Duodenal mucosa (tissue), 2 donors: ENCODE measurements around the gene ST6GALNAC1.

Source experiments
- H3K27ac ChIP-seq: one replicate; pipeline ENCODE4 v1.7.0; 2013; ENCODE audit warnings: low read depth, low read length
- H3K27me3 ChIP-seq, 2 donors: one replicate each; pipeline ENCODE4 v1.7.0; 2013; ENCODE audit warnings: low read length in 2 of 2, control low read depth in 1 of 2; ENCODE audit not compliant: insufficient read depth in 2 of 2, control insufficient read depth in 1 of 2
- H3K36me3 ChIP-seq, 2 donors: one replicate each; pipeline ENCODE4 v1.7.0; 2013; ENCODE audit warnings: low read length in 2 of 2, control low read depth in 1 of 2; ENCODE audit not compliant: insufficient read depth in 2 of 2, control insufficient read depth in 1 of 2
- H3K4me1 ChIP-seq, 2 donors: one replicate each; pipeline ENCODE4 v1.7.0; 2013; ENCODE audit warnings: low read length in 2 of 2, control low read depth in 1 of 2; ENCODE audit not compliant: insufficient read depth in 2 of 2, control insufficient read depth in 1 of 2
- H3K4me3 ChIP-seq, 2 donors: one replicate each; pipeline ENCODE4 v1.7.0; 2013; ENCODE audit warnings: low read length in 2 of 2, low read depth in 1 of 2
- H3K9ac ChIP-seq, 2 donors: one replicate each; pipeline ENCODE4 v1.7.0; 2013; ENCODE audit warnings: low read length in 2 of 2, low read depth in 1 of 2
- H3K9me3 ChIP-seq, 2 donors: one replicate each; pipeline ENCODE4 v1.7.0; 2013; ENCODE audit warnings: low read length in 2 of 2, control low read depth in 1 of 2; ENCODE audit not compliant: control insufficient read depth in 1 of 2

ST6GALNAC1 gene

DNA sequence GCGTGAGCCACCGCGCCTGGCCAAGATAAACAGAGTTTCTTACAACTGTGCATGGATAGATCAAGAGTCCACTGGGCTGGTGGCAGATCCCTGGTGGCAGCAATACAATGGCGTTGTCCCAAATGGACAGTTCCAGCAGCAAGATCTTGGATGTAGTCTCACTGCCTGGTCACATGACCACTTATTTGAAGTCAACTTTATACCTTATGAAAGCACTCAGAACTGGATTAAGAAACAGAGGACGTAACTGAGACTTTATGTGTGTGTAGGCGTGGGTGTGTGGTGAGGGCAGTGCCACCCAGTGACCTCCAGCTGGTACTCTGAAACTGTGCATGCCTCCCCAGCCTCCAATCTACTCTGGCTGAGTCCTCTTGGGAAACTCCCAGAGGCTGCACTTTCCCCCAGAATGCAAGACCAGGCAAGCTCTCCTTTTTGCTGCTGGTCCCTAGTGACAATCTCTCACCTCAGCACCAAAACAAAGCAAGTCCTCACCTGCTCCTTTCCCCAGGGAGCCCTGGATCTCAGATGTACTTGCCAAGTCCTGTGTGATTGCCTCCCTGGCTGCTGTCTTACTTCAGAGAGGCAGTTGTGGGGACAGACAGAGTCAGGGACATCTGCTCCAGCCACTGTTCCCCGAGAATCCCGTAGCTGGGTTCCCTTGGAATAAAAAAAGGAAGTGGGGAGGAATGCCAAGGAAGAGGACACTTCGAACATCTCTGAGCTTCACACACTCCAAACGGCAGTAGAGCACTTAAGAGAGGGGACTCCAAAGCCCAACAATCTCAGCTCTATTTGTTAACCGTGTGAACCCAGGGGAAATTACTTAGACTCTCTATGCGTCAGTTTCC, 46.2 kb downstream of the ST6GALNAC1 start:
- Histone ChIP-seq H3K27me3 (no peaks in the 10 kb centered on the region), H3K9ac (no peak overlapping the region), H3K4me3 (no peak overlapping the region), H3K4me1 (no peaks in the 10 kb centered on the region), H3K36me3 (no peaks in the 10 kb centered on the region), H3K27ac (no peak overlapping the region), H3K9me3 (no peaks in the 10 kb centered on the region)

DNA sequence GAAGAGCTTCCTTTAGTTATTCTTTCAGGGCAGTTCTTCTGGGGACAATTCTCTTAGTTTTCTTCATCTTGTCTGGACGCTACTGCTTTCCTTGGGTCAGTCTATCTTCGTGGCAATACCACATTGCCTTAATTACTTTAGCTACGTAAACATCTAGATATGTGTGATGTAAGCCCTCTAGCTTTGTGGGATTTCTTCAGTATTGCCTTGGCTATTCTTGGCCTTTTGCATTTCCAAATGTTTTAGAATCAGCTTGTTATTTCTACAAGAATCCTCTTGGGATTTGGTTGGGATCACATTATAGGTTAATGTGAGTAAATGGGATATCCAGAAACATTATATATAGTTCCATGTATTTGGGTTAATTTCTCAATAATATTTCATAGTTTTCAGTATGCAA, 48.9 kb downstream of the ST6GALNAC1 start:
- Histone ChIP-seq H3K4me1 (no peaks in the 10 kb centered on the region), H3K27ac (no peak overlapping the region), H3K9ac (no peak overlapping the region), H3K9me3 (no peaks in the 10 kb centered on the region), H3K4me3 (no peak overlapping the region), H3K27me3 (no peaks in the 10 kb centered on the region), H3K36me3 (no peaks in the 10 kb centered on the region)

DNA sequence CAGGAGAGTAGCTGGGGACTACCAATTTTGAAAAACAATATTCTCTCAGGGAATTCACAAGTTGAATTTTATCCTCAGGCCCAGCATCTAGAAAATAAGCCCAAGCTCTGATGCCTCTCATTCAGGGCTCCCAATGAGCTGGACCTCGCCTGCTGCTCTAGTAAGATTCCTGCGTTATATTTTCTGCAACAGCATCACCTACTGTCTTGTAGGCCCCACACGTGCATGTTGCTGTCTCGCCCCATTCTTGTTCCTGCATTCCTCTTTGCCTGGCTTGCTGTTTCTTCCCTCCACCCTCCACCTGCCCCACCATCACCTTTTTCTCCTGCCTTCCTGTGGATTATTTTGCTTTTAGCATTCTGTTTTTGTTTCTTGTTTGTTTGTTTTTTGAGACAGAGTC, 49.6 kb downstream of the ST6GALNAC1 start:
- no peak overlapping the region for H3K4me3 ChIP-seq
- no peaks in the 10 kb centered on the region for H3K4me1 ChIP-seq
- no peaks in the 10 kb centered on the region for H3K9me3 ChIP-seq
- no peaks in the 10 kb centered on the region for H3K27me3 ChIP-seq
- no peak overlapping the region for H3K9ac ChIP-seq
- H3K27ac ChIP-seq, result no peak overlapping the region
- no peaks in the 10 kb centered on the region for H3K36me3 ChIP-seq

DNA sequence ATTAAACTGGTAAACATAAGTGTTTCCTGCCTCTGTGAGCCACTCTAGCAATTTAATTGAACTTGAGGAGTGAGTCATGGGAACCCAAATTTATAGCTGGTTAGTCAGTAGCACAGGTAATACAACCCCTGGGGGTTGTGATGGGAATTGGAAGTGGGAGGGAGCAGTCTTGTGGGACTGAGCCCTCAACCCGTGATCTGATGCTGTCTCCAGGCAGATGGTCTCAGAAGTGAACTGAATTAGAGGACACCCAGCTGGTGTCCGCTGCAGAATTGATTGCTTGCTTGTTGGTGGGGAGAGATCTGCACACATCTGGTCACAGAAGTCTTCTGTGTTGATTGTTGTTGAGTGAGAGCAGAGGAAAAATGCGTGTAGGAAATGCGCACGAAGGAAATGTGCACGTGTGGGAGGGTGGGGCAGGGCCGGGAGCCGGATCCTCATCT, 50.2 kb downstream of the ST6GALNAC1 start:
- Histone ChIP-seq H3K9ac (no peak overlapping the region), H3K27me3 (peaks cover 0 to 3% of the 10 kb centered on the region in 2 donors), H3K4me3 (no peak overlapping the region), H3K36me3 (no peaks in the 10 kb centered on the region), H3K9me3 (no peaks in the 10 kb centered on the region), H3K27ac (no peak overlapping the region), H3K4me1 (no peaks in the 10 kb centered on the region)

DNA sequence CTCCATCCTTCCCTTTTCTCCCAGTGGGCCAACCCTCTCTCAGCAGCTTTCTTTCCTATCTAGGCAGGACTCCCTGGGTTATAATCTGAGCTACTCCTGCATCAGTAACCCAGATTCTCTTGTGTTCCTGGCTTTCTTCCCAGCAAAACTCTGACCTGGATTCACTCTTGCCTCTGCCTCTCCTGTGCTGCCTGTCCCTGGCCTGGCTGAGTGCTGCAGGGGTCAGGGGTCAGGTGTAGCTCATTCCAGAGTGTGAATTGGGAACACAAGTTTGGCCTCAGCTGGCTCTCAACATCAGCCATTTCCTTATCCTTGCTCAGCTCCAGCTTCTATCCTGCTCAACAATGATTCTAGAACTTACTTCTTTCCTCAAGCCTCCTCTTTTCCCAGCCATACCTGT, 55.4 kb downstream of the ST6GALNAC1 start:
- Histone ChIP-seq H3K27ac (no peak overlapping the region), H3K4me1 (peaks cover 4 to 11% of the 10 kb centered on the region in 2 donors), H3K36me3 (no peaks in the 10 kb centered on the region), H3K9me3 (no peaks in the 10 kb centered on the region), H3K9ac (no peak overlapping the region), H3K4me3 (no peak overlapping the region), H3K27me3 (peaks cover 26 to 31% of the 10 kb centered on the region in 2 donors)

DNA sequence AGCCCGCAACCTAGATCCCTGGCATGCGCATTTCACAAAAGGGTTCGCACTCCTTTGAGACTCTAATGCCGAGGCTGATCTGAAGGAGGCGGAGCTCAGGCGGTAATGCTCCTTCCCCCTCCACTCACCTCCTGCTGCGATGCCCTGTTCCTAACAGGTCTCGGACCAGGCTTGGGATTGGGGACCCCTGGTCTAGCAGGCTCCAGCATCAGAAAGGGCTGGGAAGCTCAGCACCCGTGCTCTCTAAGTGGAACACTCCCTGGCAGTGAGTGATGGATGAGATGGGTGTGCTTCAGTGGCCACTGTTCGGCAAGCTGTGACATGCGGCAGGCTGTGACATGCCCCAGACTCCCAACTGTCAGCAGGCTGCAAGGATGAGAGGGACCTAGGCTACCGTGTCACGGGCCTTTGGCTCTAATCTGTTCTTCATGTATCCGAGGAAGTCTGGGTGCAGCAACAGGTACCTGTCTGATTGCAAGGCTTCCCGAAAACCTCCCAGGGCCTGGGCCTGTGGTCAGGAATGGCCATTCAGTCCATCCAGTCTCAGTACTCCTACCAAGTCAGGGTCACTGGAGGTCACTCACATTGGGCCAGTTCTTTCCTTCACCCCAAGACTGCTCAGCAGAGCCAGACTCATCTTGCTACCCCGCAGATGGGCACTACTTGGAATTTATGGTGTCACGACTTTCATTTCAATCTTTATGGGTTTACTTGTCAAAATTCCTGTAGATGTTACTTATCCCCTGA, 56.6 kb downstream of the ST6GALNAC1 start:
- peaks cover 26 to 31% of the 10 kb centered on the region in 2 donors for H3K27me3 ChIP-seq
- no peak overlapping the region for H3K27ac ChIP-seq

DNA sequence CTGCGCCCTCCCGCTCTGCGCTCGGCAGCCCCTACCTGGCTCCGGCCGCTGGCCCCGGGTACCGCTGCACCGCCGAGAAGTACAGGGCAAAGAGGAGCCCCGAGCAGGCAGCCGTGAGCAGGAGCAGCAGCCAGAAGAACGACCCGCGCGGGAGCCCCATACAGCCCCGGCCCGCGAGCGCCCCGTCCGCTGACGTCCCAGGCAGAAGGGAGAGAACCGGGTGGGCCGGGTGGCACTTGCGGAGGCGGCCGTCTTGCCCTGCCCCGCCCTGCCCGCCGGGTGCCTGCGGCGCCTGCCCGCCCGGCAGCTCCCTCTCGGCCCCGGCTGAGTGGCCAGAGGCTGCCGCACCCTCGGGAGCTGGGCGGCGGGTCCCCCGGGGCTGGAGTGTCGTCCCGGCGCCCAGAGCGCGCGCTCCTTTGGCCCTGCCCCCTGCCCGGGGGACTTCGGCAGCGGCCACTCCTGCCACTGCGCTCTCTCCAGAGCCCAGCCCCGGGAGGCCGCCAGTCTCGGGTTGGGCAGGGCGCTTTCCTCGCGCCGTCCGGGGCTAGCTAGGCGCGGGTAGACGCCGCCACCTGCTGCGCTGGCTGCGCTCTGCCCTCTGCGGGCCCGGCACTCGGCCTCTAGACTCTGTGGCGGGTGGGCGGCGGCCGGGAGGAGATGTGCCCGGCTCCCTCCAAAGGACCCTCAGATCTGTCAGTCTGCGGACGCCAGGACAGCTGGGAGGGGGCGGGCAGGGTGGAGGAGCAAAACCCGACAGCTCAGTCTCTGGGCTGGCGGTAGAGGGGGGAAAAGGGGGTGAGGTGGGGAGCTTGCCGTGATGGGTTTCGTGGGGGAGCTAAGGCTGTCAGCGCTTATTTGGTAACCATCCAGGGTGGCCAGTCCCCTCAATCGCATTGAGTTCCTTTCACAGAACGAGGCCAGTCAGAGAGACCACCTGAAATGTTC, 57.6 kb downstream of the ST6GALNAC1 start, which contains the start of gene ST6GALNAC2:
Gene ST6GALNAC2, minus strand, starts transcription at position 212 of the 945 bp plus-strand sequence. Its CDS starts 52 bp downstream, at position 160.
- H3K4me1 ChIP-seq, result peaks cover 4 to 11% of the 10 kb centered on the region in 2 donors
- no peak within 1 kb of the TSS for H3K27ac ChIP-seq
- H3K9ac ChIP-seq, result peak within 1 kb of the TSS; percentile 54 to 63
- peak within 1 kb of the TSS; percentile 65 to 72 for H3K4me3 ChIP-seq
- H3K9me3 ChIP-seq, result no peaks in the 10 kb centered on the region
- H3K27me3 ChIP-seq, result peaks cover 26 to 31% of the 10 kb centered on the region in 2 donors
- H3K36me3 ChIP-seq, result no peaks in the 10 kb centered on the region

More for the DNA sequence above, 56.6 kb downstream of the ST6GALNAC1 start:
- H3K9me3 ChIP-seq, result no peaks in the 10 kb centered on the region
- H3K4me3 ChIP-seq, result no peak overlapping the region
- H3K9ac ChIP-seq, result no peak overlapping the region
- H3K4me1 ChIP-seq, result peaks cover 4 to 11% of the 10 kb centered on the region in 2 donors
- H3K36me3 ChIP-seq, result no peaks in the 10 kb centered on the region

DNA sequence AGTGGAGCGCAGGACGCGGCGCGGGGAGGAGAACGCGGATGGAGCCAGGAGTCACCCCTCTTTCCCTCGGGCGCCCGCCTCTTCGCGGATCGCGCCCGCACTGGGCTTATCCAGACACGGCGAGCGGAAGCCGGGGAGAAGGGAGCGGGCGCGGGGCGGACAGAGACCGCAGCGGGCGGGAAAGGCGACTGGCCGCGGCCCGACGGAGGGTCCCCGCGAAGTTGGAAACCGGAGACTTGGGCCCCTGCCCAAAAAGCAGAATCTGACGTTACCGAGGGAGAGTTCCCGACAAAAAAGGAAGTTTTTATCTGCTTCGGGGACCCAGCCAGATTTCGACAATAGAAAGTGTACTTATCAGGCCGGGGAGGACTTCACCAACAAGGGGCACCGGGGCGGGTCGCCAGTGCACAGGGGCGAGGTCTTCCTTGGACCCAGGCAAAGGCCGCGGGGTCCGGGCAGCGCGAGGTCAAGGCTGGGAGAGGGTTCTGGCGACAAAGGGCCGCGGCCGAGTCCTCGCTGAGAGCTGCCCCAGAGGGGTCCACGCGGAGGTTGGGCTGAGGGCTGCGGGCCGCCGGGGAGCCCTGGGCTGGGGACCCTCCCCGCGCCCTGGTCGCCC, 58.4 kb downstream of the ST6GALNAC1 start:
- Histone ChIP-seq H3K4me1 (peaks cover 4 to 11% of the 10 kb centered on the region in 2 donors), H3K27me3 (peaks cover 26 to 31% of the 10 kb centered on the region in 2 donors), H3K27ac (no peak overlapping the region), H3K9ac (peak overlapping the region; percentile 54 to 63), H3K9me3 (no peaks in the 10 kb centered on the region), H3K36me3 (no peaks in the 10 kb centered on the region), H3K4me3 (peak overlapping the region; percentile 65 to 72)

DNA sequence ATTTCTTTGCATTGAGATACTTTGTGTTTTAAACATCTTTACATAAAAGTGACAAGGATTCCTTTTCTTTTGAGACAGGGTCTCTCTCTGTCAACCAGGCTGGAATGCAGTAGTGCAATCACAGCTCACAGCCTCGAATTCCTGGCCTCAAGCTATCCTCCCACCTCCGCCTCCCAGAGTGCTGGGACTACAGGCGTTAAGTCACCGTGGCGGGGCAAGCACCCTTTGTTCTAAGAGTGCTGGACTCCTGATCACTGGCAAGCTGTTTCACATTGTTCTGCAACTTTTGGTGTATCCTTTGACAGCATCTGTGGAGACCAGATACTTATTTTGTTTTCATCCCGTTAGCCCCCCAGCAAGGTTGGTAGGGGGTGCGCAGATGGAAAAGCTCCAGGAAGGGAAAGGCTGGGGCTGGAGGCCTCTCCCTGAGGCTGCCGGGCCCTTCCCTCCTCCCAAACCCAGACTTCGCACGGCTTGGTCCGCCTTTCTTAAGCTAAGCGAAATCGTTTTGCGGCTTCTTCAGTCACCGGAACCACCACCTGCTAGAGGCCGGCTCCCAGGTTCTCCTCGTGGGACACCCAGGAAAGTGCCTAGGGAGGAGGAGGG, 59.0 kb downstream of the ST6GALNAC1 start:
- Histone ChIP-seq H3K27ac (no peak overlapping the region), H3K4me1 (peaks cover 4 to 11% of the 10 kb centered on the region in 2 donors), H3K9ac (peak overlapping the region; percentile 54 to 63), H3K27me3 (peaks cover 26 to 31% of the 10 kb centered on the region in 2 donors), H3K4me3 (peak overlapping the region; percentile 65 to 72), H3K9me3 (no peaks in the 10 kb centered on the region), H3K36me3 (no peaks in the 10 kb centered on the region)
